ENCODE results near the gene MMP23B. TPM values are rescaled to one million over a fixed set of nuclear protein-coding genes. Genes with fewer than 3 reads are reported as not detected.
"Not testable (repeated sequence)": the region's sequence is repeated elsewhere in the genome, so short reads cannot be mapped to it uniquely, and the experiment has no call there.

The MMP23B gene
- total RNA-seq, 4 donors from 2014 or later, result 2.1 to 3.9 (median 3.2) TPM

DNA sequence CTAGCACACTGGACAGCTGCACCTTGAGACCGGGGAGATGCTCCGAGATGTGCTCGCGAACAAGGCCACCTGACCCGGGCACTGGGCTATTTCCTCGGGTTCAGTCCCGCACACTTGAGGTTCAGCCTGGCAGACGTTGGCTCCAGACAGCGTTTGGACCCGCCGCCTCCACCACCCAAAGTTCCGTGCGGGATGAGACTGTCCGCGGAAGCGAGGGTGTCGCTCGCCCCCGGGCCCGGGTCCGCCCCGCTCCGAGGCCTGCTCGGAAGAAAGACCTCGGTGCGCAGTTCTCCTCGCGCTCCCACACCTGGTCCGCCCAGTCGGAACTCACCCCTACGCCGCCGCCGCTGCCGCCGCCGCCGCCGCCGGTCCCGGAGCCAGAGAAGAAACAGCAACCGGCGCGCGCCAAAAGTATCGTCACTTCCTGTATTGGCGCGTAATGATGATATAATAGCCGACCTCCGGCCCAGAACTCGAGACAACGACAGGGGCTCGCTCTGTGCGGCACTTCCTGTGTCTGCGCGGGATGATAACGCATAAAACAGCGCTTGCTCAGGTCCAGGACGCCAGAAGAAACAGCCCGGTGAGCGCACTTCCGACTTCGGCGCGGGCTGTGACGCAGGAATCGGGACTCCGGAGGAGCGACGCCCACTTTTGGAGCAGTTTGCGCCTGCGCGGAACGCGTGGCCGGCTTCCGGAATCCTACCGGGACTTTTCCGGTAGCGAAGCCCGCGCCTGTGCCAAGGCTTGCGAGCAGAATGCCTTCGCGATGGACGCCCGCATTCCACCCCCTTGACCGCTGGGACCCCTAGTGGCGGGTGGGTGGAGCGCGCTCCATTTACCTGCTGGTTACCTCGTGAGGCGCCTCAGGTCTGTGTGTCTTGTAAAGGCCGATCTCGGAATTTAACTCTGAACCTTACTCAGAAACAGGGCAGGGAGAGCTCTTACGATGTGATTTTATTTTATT lies 26.9 kb downstream of the MMP23B start, which contains the start of gene CDK11B:
CDK11B (minus strand) TSS at position 422 of the 967 bp plus-strand sequence. CDS start 1,519 bp downstream, outside the sequence.
- intact Hi-C loops (cut with DNase I; ENCODE audit: low total_unique reads), result not testable (repeated sequence)

GRCh38 chr1:1662392-1662791 lies 30.4 kb downstream of the MMP23B start:
- DNase-seq (ENCODE audit: low spot score in 2 of 2); H3K4me3 ChIP-seq (ENCODE audit: low read depth, poor library complexity, severe bottlenecking); intact Hi-C loops (cut with DNase I; ENCODE audit: low total_unique reads): not testable (repeated sequence)
- WGBS, 2 donors, result 58 to 61% methylated on average over 4 to 9 of the region's 9 CpGs

More for the DNA sequence above, 26.9 kb downstream of the MMP23B start, which contains the start of gene CDK11B:
- peak; percentile 87 to 98 for DNase-seq (ENCODE audit: low spot score in 2 of 2)
- H3K4me3 ChIP-seq (ENCODE audit: low read depth, poor library complexity, severe bottlenecking), result peak within 1 kb of the TSS; percentile 63
- 0 to 1% methylated on average over 41 to 55 of the region's 96 CpGs for WGBS, 2 donors

DNA sequence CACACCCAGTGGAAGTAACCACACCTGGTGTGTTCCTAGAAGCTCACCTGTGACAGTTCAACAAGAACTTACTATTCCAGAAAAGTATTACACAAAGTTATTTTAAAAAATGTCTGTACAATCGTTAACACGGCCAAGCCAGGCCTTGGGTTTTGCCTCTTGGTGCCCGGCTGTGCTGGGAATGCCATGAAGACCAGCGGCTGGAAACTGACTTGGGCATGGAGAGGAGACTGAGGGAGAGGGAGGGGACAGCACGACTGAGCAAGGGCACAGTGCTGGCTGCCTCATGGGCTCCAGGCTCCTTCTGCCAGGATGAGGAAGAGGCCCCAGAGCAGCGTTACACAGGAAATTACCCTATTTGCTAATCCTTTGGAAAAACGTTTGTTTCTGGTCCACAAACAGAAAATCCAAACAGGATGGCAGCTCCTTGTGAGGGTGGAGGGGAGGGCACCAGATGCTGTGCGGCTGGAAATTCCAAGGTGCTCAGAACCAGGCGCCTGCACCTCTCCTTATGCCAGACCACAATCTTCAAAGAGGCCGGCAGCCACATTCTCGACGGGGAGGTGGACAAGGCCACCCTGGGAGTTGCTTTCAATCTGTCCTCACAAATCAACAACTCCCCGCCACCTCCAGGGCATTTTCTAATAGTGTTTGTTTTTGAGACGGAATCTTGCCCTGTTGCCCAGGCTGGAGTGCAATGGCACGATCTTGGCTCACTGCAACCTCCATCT lies 31.0 kb downstream of the MMP23B start:
- DNase-seq (ENCODE audit: low spot score in 2 of 2); H3K4me3 ChIP-seq (ENCODE audit: low read depth, poor library complexity, severe bottlenecking); intact Hi-C loops (cut with DNase I; ENCODE audit: low total_unique reads): not testable (repeated sequence)
- WGBS, 2 donors, result 53 to 58% methylated on average over 15 of the region's 15 CpGs

DNA sequence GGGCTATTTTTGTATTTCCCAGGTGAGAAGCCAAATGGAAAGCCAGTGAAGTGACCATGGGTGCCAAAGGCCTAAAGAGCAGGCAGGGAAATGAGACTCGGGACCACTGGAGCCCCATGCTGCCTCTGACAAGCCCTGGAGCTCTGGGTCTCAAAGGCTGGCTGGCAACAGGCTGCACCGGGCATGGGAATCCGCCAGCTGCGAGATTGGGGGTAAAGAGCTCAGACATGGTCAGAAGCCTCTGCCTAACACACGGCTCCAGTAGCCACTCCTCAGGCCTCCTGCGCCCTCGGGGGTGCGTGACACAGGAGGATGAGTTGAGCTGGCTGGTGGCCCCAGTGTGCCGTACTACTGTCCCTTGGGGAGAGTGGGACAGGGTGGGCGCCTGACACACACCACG lies 32.3 kb downstream of the MMP23B start:
- intact Hi-C loops (cut with DNase I; ENCODE audit: low total_unique reads); H3K4me3 ChIP-seq (ENCODE audit: low read depth, poor library complexity, severe bottlenecking); DNase-seq (ENCODE audit: low spot score in 2 of 2): not testable (repeated sequence)
- 65 to 66% methylated on average over 2 of the region's 11 CpGs for WGBS, 2 donors

GRCh38 chr1:1664941-1665814 lies 33.2 kb downstream of the MMP23B start:
- H3K4me3 ChIP-seq (ENCODE audit: low read depth, poor library complexity, severe bottlenecking), result no peak overlapping the region
- TF ChIP-seq POLR2A (IDR thresholded peaks at IDR 0.05) (no peak), CTCF (IDR thresholded peaks at IDR 0.05) (no peak)
- intact Hi-C loops (cut with DNase I; ENCODE audit: low total_unique reads), result no loop called here
- 90 to 91% methylated on average over 20 to 27 of the region's 27 CpGs for WGBS, 2 donors
- no peak for DNase-seq (ENCODE audit: low spot score in 2 of 2)

DNA sequence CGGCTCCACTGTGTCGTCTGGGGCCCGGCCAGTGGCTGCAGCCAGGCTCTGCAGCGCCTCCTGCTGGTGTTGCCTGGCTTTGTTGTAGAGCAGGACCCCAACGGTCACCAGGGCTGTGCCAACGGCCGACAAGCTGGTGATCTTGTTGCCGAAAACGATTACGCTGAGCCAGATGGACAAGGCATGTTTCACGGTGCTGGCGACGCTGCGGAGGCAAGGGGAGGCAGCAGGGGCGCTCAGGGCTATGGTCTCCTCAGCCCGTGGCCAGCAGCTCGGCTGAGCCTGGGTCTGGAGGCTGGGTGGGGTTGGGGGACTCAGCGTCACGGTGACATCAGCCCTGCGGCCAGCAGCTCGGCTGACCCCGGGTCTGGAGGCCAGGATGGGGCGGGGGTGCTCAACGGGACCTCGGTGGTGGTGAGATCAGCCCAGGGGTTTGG lies 33.9 kb downstream of the MMP23B start:
- H3K4me3 ChIP-seq (ENCODE audit: low read depth, poor library complexity, severe bottlenecking), result no peak overlapping the region
- intact Hi-C loops (cut with DNase I; ENCODE audit: low total_unique reads), result no loop called here
- no peak for DNase-seq (ENCODE audit: low spot score in 2 of 2)
- WGBS, 2 donors, result 84 to 89% methylated on average over 23 to 25 of the region's 25 CpGs
- TF ChIP-seq POLR2A (IDR thresholded peaks at IDR 0.05) (no peak), CTCF (IDR thresholded peaks at IDR 0.05) (no peak)

- 90 to 96% methylated on average over 5 to 15 of the region's 15 CpGs for WGBS, 2 donors
- TF ChIP-seq POLR2A (IDR thresholded peaks at IDR 0.05), result no peak
- no peak for TF ChIP-seq CTCF (IDR thresholded peaks at IDR 0.05)
- no peak for DNase-seq (ENCODE audit: low spot score in 2 of 2)
- intact Hi-C loops (cut with DNase I; ENCODE audit: low total_unique reads), result no loop called here
- no peak overlapping the region for H3K4me3 ChIP-seq (ENCODE audit: low read depth, poor library complexity, severe bottlenecking)
Measured at GRCh38 chr1:1666526-1666925, 34.6 kb downstream of the MMP23B start.

Measured in lower leg skin (tissue), 4 donors.